ENCODE measurements around the gene BICD1.

DNA sequence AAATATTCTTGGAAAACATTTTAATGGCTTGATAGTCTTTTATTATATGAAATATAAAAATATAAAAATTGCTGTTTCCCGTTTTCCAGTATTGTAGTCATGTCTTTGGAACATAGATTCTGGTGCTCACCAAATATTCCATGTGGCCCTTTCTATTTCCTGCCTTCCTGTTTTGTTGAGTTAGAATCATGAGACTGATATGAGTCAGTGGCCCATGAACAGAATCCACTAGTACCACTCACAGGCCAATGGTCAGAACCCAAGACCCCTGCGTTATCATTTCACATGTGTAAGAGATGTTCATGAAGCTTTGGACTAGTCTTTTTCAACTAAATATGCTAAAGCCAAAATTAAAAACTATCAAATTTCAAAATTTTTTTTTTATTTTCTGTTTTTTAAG lies 56.9 kb downstream of the BICD1 start:
- TF ChIP-seq FOXM1 (IDR thresholded peaks at IDR 0.05; ENCODE audit: borderline replicate concordance, low read depth) (no peak), EP300 (IDR thresholded peaks at IDR 0.05; ENCODE audit: borderline replicate concordance) (no peak), CEBPB (IDR thresholded peaks at IDR 0.05) (no peak), RAD21 (IDR thresholded peaks at IDR 0.05; ENCODE audit: low read depth) (no peak), TCF12 (IDR thresholded peaks at IDR 0.05; ENCODE audit: low read depth) (no peak), YY1 (IDR thresholded peaks at IDR 0.05; ENCODE audit: low read depth) (no peak), CREB1 (IDR thresholded peaks at IDR 0.05; ENCODE audit: low read depth) (no peak), EGR1 (IDR thresholded peaks at IDR 0.05) (no peak)
- TF ChIP-seq, protein P1, sequence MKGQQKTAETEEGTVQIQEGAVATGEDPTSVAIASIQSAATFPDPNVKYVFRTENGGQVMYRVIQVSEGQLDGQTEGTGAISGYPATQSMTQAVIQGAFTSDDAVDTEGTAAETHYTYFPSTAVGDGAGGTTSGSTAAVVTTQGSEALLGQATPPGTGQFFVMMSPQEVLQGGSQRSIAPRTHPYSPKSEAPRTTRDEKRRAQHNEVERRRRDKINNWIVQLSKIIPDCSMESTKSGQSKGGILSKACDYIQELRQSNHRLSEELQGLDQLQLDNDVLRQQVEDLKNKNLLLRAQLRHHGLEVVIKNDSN (IDR thresholded peaks at IDR 0.05) = no peak
- TF ChIP-seq, protein P2, sequence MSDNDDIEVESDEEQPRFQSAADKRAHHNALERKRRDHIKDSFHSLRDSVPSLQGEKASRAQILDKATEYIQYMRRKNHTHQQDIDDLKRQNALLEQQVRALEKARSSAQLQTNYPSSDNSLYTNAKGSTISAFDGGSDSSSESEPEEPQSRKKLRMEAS (IDR thresholded peaks at IDR 0.05) = no peak
- TF ChIP-seq, protein P3, sequence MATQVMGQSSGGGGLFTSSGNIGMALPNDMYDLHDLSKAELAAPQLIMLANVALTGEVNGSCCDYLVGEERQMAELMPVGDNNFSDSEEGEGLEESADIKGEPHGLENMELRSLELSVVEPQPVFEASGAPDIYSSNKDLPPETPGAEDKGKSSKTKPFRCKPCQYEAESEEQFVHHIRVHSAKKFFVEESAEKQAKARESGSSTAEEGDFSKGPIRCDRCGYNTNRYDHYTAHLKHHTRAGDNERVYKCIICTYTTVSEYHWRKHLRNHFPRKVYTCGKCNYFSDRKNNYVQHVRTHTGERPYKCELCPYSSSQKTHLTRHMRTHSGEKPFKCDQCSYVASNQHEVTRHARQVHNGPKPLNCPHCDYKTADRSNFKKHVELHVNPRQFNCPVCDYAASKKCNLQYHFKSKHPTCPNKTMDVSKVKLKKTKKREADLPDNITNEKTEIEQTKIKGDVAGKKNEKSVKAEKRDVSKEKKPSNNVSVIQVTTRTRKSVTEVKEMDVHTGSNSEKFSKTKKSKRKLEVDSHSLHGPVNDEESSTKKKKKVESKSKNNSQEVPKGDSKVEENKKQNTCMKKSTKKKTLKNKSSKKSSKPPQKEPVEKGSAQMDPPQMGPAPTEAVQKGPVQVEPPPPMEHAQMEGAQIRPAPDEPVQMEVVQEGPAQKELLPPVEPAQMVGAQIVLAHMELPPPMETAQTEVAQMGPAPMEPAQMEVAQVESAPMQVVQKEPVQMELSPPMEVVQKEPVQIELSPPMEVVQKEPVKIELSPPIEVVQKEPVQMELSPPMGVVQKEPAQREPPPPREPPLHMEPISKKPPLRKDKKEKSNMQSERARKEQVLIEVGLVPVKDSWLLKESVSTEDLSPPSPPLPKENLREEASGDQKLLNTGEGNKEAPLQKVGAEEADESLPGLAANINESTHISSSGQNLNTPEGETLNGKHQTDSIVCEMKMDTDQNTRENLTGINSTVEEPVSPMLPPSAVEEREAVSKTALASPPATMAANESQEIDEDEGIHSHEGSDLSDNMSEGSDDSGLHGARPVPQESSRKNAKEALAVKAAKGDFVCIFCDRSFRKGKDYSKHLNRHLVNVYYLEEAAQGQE (IDR thresholded peaks at IDR 0.05; ENCODE audit: low read depth) = no peak
